LoVo (cell line): ENCODE results near the gene NAV1.

Experiments
- DNase-seq: peaks from one replicate; pipeline ENCODE4 v3.0.0-alpha.2; 2016; ENCODE audit warnings: low spot score

NAV1 gene

GRCh38 chr1:201586806-201587205, 47.9 kb downstream of the NAV1 start:
- DNase-seq: no peak

- no peak for DNase-seq
These were observed 48.8 kb downstream of the NAV1 start for GRCh38 chr1:201587729-201588128.
